WTC11 (cell line): Measurements from ENCODE around the gene VWA8. TPM values are rescaled to one million over a fixed set of nuclear protein-coding genes. Genes with fewer than 3 reads are reported as not detected.

ENCODE experiments used
- ATAC-seq: fragments of 200-7000 bp; cut with Tn5 transposase; 2 replicates; pipeline ENCODE4 v1.10.0; 2021; ENCODE audit warnings: mild to moderate bottlenecking, moderate library complexity
- CTCF ChIA-PET: fragments of 300-600 bp; sonication (Branson Sonifier 250); formaldehyde crosslinking; loops from one replicate; lab custom pipeline; 2021; ENCODE audit warnings: antibody characterized with exemption; lab: Charles Lee
- POLR2A ChIA-PET: fragments of 350-600 bp; sonication (Branson Sonifier 250); formaldehyde crosslinking; loops from one replicate; lab custom pipeline; 2021; ENCODE audit warnings: antibody characterized with exemption; lab: Charles Lee
- DNase-seq: peaks from one replicate; pipeline ENCODE4 v3.0.0; 2021; ENCODE audit warnings: low spot score
- H3K27ac Mint-ChIP-seq: 2 replicates; pipeline ENCODE4 v1.8.0; 2021; ENCODE audit warnings: mixed read lengths
- H3K27me3 Mint-ChIP-seq: 2 replicates; pipeline ENCODE4 v1.8.0; 2021; ENCODE audit warnings: low read depth, mild to moderate bottlenecking, moderate library complexity, mixed read lengths
- H3K36me3 Mint-ChIP-seq: 2 replicates; pipeline ENCODE4 v1.8.0; 2021; ENCODE audit warnings: mixed read lengths
- H3K4me1 Mint-ChIP-seq: 2 replicates; pipeline ENCODE4 v1.8.0; 2022; ENCODE audit warnings: mixed read lengths
- H3K4me3 Mint-ChIP-seq: 2 replicates; pipeline ENCODE4 v1.8.0; 2021; ENCODE audit warnings: mild to moderate bottlenecking, moderate library complexity, mixed read lengths
- H3K9me3 Mint-ChIP-seq: 2 replicates; pipeline ENCODE4 v1.8.0; 2021; ENCODE audit warnings: mixed read lengths
- AFF4 ChIP-seq: sonication (generic); formaldehyde crosslinking; IDR thresholded peaks from 2 replicates; pipeline ENCODE4 v1.8.1; 2023; ENCODE audit warnings: mild to moderate bottlenecking, missing genetic modification reagents, borderline replicate concordance
- CTCF ChIP-seq: fragments of 200-600 bp; IDR thresholded peaks from 2 replicates; pipeline ENCODE4 v1.8.0; 2022; ENCODE audit warnings: antibody characterized with exemption
- E2F4 ChIP-seq: sonication (generic); formaldehyde crosslinking; IDR thresholded peaks from 2 replicates; pipeline ENCODE4 v1.8.1; 2022; ENCODE audit warnings: low read depth, mild to moderate bottlenecking, moderate library complexity, missing genetic modification reagents, borderline replicate concordance
- FOXJ3 ChIP-seq: sonication (generic); formaldehyde crosslinking; IDR thresholded peaks from 2 replicates; pipeline ENCODE4 v1.9.0; 2021; ENCODE audit warnings: missing genetic modification reagents, mild to moderate bottlenecking, borderline replicate concordance
- GRHL2 ChIP-seq: fragments of 250-450 bp; sonication (Bioruptor Pico); IDR thresholded peaks from 2 replicates; pipeline ENCODE4 v1.8.0; 2022; ENCODE audit warnings: mild to moderate bottlenecking, moderate library complexity; ENCODE audit not compliant: insufficient replicate concordance, severe bottlenecking
- KAT7 ChIP-seq: sonication (generic); formaldehyde crosslinking; IDR thresholded peaks from 2 replicates; pipeline ENCODE4 v1.8.1; 2023; ENCODE audit warnings: missing genetic modification reagents, mild to moderate bottlenecking, borderline replicate concordance
- MLX ChIP-seq: sonication (generic); formaldehyde crosslinking; IDR thresholded peaks from 2 replicates; pipeline ENCODE4 v1.8.1; 2023; ENCODE audit warnings: mild to moderate bottlenecking, missing genetic modification reagents, moderate library complexity
- MYBL2 ChIP-seq: sonication (generic); formaldehyde crosslinking; IDR thresholded peaks from 2 replicates; pipeline ENCODE4 v1.8.1; 2023; ENCODE audit warnings: mild to moderate bottlenecking, moderate library complexity, missing genetic modification reagents
- NFYB ChIP-seq: sonication (generic); formaldehyde crosslinking; conservative IDR thresholded peaks from 2 replicates; pipeline ENCODE4 v1.8.0; 2022; ENCODE audit warnings: low read depth, missing genetic modification reagents
- NR3C1 ChIP-seq: sonication (generic); formaldehyde crosslinking; conservative IDR thresholded peaks from 2 replicates; pipeline ENCODE4 v1.8.1; 2023; ENCODE audit warnings: low read depth, mild to moderate bottlenecking, missing genetic modification reagents
- OVOL2 ChIP-seq: fragments of 250-450 bp; sonication (Bioruptor Pico); IDR thresholded peaks from 2 replicates; pipeline ENCODE4 v1.9.0; 2021; ENCODE audit warnings: mild to moderate bottlenecking, borderline replicate concordance
- SMAD4 ChIP-seq: sonication (generic); formaldehyde crosslinking; IDR thresholded peaks from 2 replicates; pipeline ENCODE4 v1.8.0; 2022; ENCODE audit warnings: mild to moderate bottlenecking, missing genetic modification reagents
- STAT6 ChIP-seq: sonication (generic); formaldehyde crosslinking; conservative IDR thresholded peaks from 2 replicates; pipeline ENCODE4 v1.8.1; 2023; ENCODE audit warnings: mild to moderate bottlenecking, low read depth, missing genetic modification reagents, moderate library complexity
- TEAD1 ChIP-seq: sonication (generic); formaldehyde crosslinking; IDR thresholded peaks from 2 replicates; pipeline ENCODE4 v1.8.0; 2022; ENCODE audit warnings: mild to moderate bottlenecking, missing genetic modification reagents
- TEAD4 ChIP-seq: sonication (generic); formaldehyde crosslinking; IDR thresholded peaks from 2 replicates; pipeline ENCODE4 v1.8.0; 2022; ENCODE audit warnings: mild to moderate bottlenecking, missing genetic modification reagents
- ZNF263 ChIP-seq: sonication (generic); formaldehyde crosslinking; IDR thresholded peaks from 2 replicates; pipeline ENCODE4 v1.8.1; 2022; ENCODE audit warnings: low read depth, mild to moderate bottlenecking, moderate library complexity, missing genetic modification reagents
- ZNF317 ChIP-seq: sonication (generic); formaldehyde crosslinking; IDR thresholded peaks from 2 replicates; pipeline ENCODE4 v1.8.1; 2023; ENCODE audit warnings: low read depth, mild to moderate bottlenecking, moderate library complexity, missing genetic modification reagents, borderline replicate concordance
- ZNF416 ChIP-seq: fragments of 250-450 bp; sonication (Bioruptor Pico); IDR thresholded peaks from 2 replicates; pipeline ENCODE4 v1.9.0; 2021; ENCODE audit warnings: mild to moderate bottlenecking, inconsistent platforms
- ZNF512 ChIP-seq: sonication (generic); formaldehyde crosslinking; IDR thresholded peaks from 2 replicates; pipeline ENCODE4 v1.8.1; 2022; ENCODE audit warnings: missing genetic modification reagents, borderline replicate concordance
- total RNA-seq: library from RNA; stranded (reverse); gene quantifications from 3 replicates; pipeline ENCODE4 v1.2.3, GENCODE V29; 2021

The VWA8 gene
- total RNA-seq, 1 experiment from 2014 or later = 19.9 TPM

GRCh38 chr13:41765020-41765419 lies 195.9 kb downstream of the VWA8 start:
- TF ChIP-seq ZNF512 (CRISPR knock-in tag) = no peak
- TF ChIP-seq GRHL2 = no peak
- TF ChIP-seq SMAD4 (CRISPR knock-in tag) = no peak
- TF ChIP-seq ZNF416 = no peak
- TF ChIP-seq KAT7 (CRISPR knock-in tag) = no peak
- TF ChIP-seq ZNF263 (CRISPR knock-in tag) = no peak
- no peak for TF ChIP-seq CTCF
- TF ChIP-seq FOXJ3 (CRISPR knock-in tag) = no peak
- no peak for TF ChIP-seq ZNF317 (CRISPR knock-in tag)
- TF ChIP-seq TEAD1 = no peak
- no peak for TF ChIP-seq NR3C1 (CRISPR knock-in tag)
- TF ChIP-seq, all 79 proteins: peak for 0
- no peak overlapping the region for H3K27ac Mint-ChIP-seq
- DNase-seq (no peak), ATAC-seq (no peak)
- peaks cover 7% of the 10 kb centered on the region; the same call in 1 of the 2 replicates for H3K4me1 Mint-ChIP-seq
- no peak overlapping the region for H3K4me3 Mint-ChIP-seq
- POLR2A ChIA-PET = no interaction called here
- H3K27me3 Mint-ChIP-seq = no peaks in the 10 kb centered on the region
- CTCF ChIA-PET = no interaction called here
- no peaks in the 10 kb centered on the region for H3K9me3 Mint-ChIP-seq
- H3K36me3 Mint-ChIP-seq = no peaks in the 10 kb centered on the region

- CTCF ChIA-PET = no interaction called here
- Mint-ChIP-seq H3K36me3 (no peaks in the 10 kb centered on the region), H3K27ac (no peak overlapping the region), H3K4me3 (no peak overlapping the region), H3K4me1 (peaks cover 7% of the 10 kb centered on the region; the same call in 1 of the 2 replicates), H3K9me3 (no peaks in the 10 kb centered on the region), H3K27me3 (no peaks in the 10 kb centered on the region)
- no peak for DNase-seq
- ATAC-seq = no peak
- POLR2A ChIA-PET = no interaction called here
- TF ChIP-seq ZNF512 (CRISPR knock-in tag) (no peak), E2F4 (CRISPR knock-in tag) (no peak), OVOL2 (CRISPR knock-in tag) (no peak), MYBL2 (CRISPR knock-in tag) (no peak), TEAD4 (CRISPR knock-in tag) (no peak), STAT6 (CRISPR knock-in tag) (no peak), AFF4 (CRISPR knock-in tag) (no peak), MLX (CRISPR knock-in tag) (no peak), NFYB (CRISPR knock-in tag) (no peak)
These were observed 196.4 kb downstream of the VWA8 start for GRCh38 chr13:41764558-41764957.
